SK-N-SH (cell line): ENCODE data around the gene PTPN18.
"Not testable (repeated sequence)": the region's sequence is repeated elsewhere in the genome, so short reads cannot be mapped to it uniquely, and the experiment has no call there.

Experiments
- EZH2phosphoT487 ChIP-seq: fragments of 200-600 bp; sonication (generic); IDR thresholded peaks from 2 replicates; pipeline ENCODE4 v1.6.1; 2017; ENCODE audit warnings: low read depth, mixed run types, mild to moderate bottlenecking, antibody characterized with exemption, moderate library complexity, borderline replicate concordance
- FOSL2 ChIP-seq: IDR thresholded peaks from 2 replicates; pipeline ENCODE4 v1.4.0; 2012; ENCODE audit warnings: low read depth, mild to moderate bottlenecking, moderate library complexity, borderline replicate concordance
- NRF1 ChIP-seq: IDR thresholded peaks from 2 replicates; pipeline ENCODE4 v1.6.1; 2012; ENCODE audit warnings: low read depth, mild to moderate bottlenecking, low read length
- POLR2AphosphoS5 ChIP-seq: IDR thresholded peaks from 2 replicates; pipeline ENCODE4 v1.6.1; 2012; ENCODE audit warnings: low read depth, low read length
- RXRA ChIP-seq: IDR thresholded peaks from 2 replicates; pipeline ENCODE4 v1.4.0; 2012; ENCODE audit warnings: low read depth, mild to moderate bottlenecking, borderline replicate concordance
- TAF1 ChIP-seq: IDR thresholded peaks from 2 replicates; pipeline ENCODE4 v1.6.1; 2012; ENCODE audit warnings: low read depth, mild to moderate bottlenecking, low read length, moderate library complexity, borderline replicate concordance
- YY1 ChIP-seq: IDR thresholded peaks from 2 replicates; pipeline ENCODE4 v1.4.0; 2012; ENCODE audit warnings: low read depth, mild to moderate bottlenecking
- TF ChIP-seq, protein P1 (sequence below): fragments of 200-600 bp; sonication (generic); IDR thresholded peaks from 2 replicates; pipeline ENCODE4 v1.6.1; 2017; ENCODE audit warnings: antibody characterized with exemption, mild to moderate bottlenecking, moderate library complexity
- TF ChIP-seq, protein P2 (sequence below): IDR thresholded peaks from 2 replicates; pipeline ENCODE4 v1.4.0; 2012; ENCODE audit warnings: low read depth
- TF ChIP-seq, protein P3 (sequence below): fragments of 150-350 bp; IDR thresholded peaks from 2 replicates; pipeline ENCODE4 v1.6.1; 2016; ENCODE audit warnings: mild to moderate bottlenecking, low read depth, low read length

DNA sequence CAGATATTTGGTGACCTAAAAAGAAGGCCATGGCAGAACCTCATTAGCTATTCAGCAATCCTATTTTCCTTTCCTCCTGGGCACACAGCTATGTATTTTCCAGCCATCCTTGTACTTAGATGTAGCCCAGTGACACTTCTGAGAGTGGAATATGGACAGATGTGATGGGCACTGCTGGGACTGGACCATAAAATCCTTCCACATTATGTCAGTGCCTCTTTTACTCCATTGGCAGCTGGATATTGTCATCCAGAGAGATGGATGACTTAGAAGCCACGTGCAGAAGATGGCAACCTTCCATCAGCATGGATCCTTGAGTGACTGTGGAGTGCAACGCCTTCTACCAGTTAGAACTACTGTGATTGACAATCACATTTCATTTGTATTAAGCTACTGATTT, 50.4 kb downstream of the PTPN18 start:
- not testable (repeated sequence) for TF ChIP-seq POLR2AphosphoS5, EZH2phosphoT487, TAF1, RXRA, NRF1, FOSL2, YY1
- TF ChIP-seq, protein P1, sequence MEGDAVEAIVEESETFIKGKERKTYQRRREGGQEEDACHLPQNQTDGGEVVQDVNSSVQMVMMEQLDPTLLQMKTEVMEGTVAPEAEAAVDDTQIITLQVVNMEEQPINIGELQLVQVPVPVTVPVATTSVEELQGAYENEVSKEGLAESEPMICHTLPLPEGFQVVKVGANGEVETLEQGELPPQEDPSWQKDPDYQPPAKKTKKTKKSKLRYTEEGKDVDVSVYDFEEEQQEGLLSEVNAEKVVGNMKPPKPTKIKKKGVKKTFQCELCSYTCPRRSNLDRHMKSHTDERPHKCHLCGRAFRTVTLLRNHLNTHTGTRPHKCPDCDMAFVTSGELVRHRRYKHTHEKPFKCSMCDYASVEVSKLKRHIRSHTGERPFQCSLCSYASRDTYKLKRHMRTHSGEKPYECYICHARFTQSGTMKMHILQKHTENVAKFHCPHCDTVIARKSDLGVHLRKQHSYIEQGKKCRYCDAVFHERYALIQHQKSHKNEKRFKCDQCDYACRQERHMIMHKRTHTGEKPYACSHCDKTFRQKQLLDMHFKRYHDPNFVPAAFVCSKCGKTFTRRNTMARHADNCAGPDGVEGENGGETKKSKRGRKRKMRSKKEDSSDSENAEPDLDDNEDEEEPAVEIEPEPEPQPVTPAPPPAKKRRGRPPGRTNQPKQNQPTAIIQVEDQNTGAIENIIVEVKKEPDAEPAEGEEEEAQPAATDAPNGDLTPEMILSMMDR = not testable (repeated sequence)
- TF ChIP-seq, protein P2, sequence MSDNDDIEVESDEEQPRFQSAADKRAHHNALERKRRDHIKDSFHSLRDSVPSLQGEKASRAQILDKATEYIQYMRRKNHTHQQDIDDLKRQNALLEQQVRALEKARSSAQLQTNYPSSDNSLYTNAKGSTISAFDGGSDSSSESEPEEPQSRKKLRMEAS = not testable (repeated sequence)
- TF ChIP-seq, protein P3, sequence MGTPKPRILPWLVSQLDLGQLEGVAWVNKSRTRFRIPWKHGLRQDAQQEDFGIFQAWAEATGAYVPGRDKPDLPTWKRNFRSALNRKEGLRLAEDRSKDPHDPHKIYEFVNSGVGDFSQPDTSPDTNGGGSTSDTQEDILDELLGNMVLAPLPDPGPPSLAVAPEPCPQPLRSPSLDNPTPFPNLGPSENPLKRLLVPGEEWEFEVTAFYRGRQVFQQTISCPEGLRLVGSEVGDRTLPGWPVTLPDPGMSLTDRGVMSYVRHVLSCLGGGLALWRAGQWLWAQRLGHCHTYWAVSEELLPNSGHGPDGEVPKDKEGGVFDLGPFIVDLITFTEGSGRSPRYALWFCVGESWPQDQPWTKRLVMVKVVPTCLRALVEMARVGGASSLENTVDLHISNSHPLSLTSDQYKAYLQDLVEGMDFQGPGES = not testable (repeated sequence)
